SK-N-MC (cell line): Measurements from ENCODE around the gene SGMS1.

Experiments used
- EZH2 ChIP-seq: fragments of 200-600 bp; sonication (generic); IDR thresholded peaks from one replicate; pipeline ENCODE4 v1.6.1; 2017; ENCODE audit warnings: antibody characterized with exemption
- POLR2AphosphoS5 ChIP-seq: IDR thresholded peaks from 2 replicates; pipeline ENCODE4 v1.6.1; 2012; ENCODE audit warnings: mild to moderate bottlenecking, low read depth, low read length, borderline replicate concordance

DNA sequence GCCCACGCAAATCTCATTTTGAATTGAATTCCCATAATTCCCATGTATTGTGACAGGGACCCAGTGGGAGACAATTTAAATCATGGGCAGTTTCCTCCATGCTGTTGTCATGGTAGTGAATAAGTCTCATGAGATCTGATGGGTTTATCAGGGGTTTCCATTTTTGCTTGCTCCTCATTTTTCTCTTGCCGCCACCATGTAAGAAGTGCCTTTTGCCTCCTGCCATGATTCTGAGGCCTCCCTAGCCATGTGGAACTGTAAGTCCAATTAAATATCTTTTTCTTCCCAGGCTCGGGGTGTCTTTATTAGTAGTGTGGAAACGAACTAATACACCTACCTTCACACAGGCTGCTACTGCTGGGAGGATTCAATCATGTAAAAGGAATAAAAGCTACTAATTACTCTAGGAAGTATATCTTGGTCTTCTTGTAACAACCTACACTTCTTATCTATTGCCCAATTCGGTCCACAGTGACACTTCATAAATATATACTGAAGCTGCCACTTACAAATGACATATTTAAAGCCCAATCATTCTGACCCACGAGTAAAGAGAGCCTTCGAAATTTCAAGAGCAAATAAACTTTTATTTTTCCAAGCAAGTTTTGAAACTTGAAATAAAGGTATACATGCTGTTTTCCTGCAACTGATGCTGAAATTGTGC, 272.1 kb downstream of the SGMS1 start:
- TF ChIP-seq POLR2AphosphoS5 (no peak), EZH2 (no peak)
